Large intestine (tissue), 1 donor: ENCODE data around the gene RMI1. TPM values are rescaled to one million over a fixed set of nuclear protein-coding genes. Genes with fewer than 3 reads are reported as not detected.

Experiments used
- polyA plus RNA-seq: library from polyadenylated mRNA; unstranded; fragments of 120-200 nt; gene quantifications from one replicate; pipeline ENCODE4 v1.2.1, GENCODE V29; 2013

The RMI1 gene
- polyA plus RNA-seq, 1 donor, result 12.0 TPM

Other genes with a start within 250 kb of the RMI1 start
- gene GKAP1, start 163.0 kb upstream of the RMI1 start, polyA plus RNA-seq, result 15.4 TPM
- 8.0 TPM for gene KIF27, start 59.4 kb upstream of the RMI1 start, polyA plus RNA-seq
- 574 TPM for gene HNRNPK, start 590 bp upstream of the RMI1 start, polyA plus RNA-seq